Testis (tissue), 2 donors: ENCODE data around the gene SIN3A.

Experiments
- POLR2A ChIP-seq: fragments of 450-650 bp; IDR thresholded peaks from one replicate; pipeline ENCODE4 v1.6.1; 2017; ENCODE audit warnings: antibody characterized with exemption, mild to moderate bottlenecking, moderate library complexity
- TF ChIP-seq, protein P1 (sequence below), 3 experiments: fragments of 450-650 bp in 2 of 3; fragments of 200-600 bp in 1 of 3; sonication (generic) in 1 of 3; IDR thresholded peaks; one replicate each; pipeline ENCODE4 v1.5.1; 2016 to 2019; ENCODE audit warnings: antibody characterized with exemption in 3 of 3, mild to moderate bottlenecking in 2 of 3, moderate library complexity in 1 of 3

DNA sequence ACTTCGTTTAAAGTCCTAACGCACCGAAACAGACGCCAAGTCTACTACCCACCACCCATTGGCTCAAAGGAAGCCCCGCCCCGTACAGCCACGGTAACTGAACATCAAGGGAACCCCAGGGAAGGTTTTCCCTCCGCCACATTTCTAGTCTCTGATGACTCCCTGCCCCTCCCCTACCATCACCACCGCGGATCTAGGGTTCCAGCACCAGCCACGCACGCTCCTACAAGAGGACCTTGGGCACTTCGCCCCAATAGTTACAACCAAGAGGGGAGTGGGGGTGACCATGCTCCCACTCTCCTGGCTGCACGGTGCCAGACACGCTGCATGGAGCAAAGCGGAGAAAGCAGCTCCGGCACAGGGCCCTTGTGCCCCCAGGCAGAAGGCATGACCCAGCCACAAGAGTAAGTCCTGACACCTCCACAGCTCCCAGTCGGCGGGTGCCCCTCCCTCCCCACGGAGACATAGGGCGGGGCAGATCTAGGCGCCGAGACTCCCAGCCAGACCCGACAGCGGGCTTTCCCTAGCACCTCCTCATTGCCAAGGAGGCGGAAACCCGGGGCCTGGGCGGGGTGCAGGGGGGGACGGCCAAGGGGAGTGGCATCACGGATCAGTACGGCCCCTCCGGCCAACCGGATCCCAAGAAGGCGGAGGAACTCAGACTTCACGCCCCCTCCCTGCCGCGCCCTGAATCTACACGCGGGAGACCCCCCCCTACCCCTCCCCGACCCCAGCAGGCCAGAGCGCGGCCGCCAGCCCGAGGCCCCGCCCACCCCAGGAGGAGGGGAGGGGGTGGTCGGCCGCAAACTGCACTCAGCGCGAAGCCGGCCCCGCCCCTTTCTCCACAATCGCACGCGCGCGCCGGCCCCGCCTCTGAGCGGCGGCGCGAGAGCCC, 936 bp downstream of the SIN3A start:
- TF ChIP-seq, protein P1, sequence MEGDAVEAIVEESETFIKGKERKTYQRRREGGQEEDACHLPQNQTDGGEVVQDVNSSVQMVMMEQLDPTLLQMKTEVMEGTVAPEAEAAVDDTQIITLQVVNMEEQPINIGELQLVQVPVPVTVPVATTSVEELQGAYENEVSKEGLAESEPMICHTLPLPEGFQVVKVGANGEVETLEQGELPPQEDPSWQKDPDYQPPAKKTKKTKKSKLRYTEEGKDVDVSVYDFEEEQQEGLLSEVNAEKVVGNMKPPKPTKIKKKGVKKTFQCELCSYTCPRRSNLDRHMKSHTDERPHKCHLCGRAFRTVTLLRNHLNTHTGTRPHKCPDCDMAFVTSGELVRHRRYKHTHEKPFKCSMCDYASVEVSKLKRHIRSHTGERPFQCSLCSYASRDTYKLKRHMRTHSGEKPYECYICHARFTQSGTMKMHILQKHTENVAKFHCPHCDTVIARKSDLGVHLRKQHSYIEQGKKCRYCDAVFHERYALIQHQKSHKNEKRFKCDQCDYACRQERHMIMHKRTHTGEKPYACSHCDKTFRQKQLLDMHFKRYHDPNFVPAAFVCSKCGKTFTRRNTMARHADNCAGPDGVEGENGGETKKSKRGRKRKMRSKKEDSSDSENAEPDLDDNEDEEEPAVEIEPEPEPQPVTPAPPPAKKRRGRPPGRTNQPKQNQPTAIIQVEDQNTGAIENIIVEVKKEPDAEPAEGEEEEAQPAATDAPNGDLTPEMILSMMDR (IDR thresholded peaks at IDR 0.05) = no peak
- TF ChIP-seq POLR2A = no peak
